Left kidney (tissue), 2 donors: ENCODE results near the gene GGA3. TPM values are rescaled to one million over a fixed set of nuclear protein-coding genes. Genes with fewer than 3 reads are reported as not detected.
"Not testable (repeated sequence)": the region's sequence is repeated elsewhere in the genome, so short reads cannot be mapped to it uniquely, and the experiment has no call there.

Experiments
- DNase-seq: peaks from one replicate; pipeline ENCODE4 v3.0.0-alpha.2; 2013
- polyA plus RNA-seq: library from polyadenylated mRNA; unstranded; fragments of 120-200 nt; gene quantifications from one replicate; pipeline ENCODE4 v1.2.1, GENCODE V29; 2013; ENCODE audit not compliant: insufficient read length

GGA3 gene
- polyA plus RNA-seq, 1 donor = 49.1 TPM

DNA sequence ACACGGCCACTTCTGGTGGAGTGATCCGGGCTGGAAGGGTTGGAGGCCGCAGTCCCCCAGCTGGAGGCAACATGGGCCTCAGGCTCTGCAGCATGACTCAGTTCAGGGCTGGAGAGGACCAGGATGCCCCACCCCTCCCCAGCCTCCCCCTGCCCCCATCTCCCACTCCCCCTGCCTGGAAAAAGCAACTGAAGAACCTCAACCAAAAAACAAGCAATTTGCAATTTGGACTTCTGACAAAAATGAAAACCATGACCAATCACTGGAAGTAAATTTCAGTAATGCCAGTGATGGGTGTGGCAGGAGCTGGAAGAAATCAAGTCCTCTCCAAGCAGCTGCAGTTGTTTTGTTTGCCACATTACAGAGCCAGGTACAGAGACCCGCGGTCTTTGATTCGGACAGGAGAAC is 16.3 kb upstream of the GGA3 start:
- no peak for DNase-seq

DNA sequence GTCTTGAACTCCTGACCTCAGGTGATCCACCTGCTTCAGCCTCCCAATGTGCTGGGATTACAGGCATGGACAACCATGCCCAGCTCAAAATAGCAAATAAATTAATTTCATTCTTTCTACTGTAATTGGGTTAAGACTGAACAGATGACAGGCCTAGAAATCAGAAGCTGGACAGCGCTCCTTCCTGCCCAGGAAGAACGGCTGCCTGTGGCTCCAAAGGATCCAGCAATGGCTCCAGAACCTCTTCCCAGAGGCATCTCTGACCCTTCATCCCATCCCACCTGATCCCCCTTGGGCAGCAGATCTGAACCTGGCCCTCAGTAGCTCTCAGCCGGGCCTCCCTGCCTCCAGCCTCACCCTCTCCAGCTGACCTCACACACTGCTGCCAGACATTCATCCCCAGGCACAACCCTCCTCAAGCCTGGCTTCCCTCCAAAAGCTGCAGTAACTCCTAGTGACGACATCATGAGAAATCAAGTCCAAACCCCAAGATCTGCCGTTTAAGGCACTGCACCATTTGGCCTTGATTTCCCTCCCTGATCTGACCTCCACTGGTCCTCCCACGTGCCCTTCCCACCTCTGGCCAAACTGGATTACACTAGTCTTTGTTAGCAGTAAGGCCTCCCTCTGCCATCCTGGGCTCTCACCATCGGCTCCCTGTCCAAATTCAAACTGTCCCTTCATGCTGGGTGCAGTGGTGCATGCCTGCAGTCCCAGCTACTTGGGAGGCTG is 12.7 kb upstream of the GGA3 start:
- no peak for DNase-seq

DNA sequence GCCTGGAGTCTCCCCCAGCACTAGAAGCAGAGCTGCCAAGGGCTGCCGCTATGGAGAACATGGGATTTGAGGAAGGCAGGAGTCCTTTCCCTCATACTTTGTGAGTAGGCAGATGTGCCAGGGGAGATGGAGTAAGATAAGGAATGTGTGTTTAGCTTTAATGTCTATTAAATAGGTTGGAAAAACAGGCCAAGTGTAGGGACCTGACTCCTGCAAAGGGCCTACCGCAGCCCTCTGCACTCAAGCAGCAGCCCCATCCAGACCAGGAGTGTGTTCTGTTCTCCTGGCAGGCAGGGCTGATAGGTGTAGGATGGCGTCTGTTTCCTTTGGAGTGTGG is 11.4 kb upstream of the GGA3 start:
- DNase-seq = no peak

- no peak for DNase-seq
Measured at GRCh38 chr17:75271955-75272847, 10.8 kb upstream of the GGA3 start.

DNA sequence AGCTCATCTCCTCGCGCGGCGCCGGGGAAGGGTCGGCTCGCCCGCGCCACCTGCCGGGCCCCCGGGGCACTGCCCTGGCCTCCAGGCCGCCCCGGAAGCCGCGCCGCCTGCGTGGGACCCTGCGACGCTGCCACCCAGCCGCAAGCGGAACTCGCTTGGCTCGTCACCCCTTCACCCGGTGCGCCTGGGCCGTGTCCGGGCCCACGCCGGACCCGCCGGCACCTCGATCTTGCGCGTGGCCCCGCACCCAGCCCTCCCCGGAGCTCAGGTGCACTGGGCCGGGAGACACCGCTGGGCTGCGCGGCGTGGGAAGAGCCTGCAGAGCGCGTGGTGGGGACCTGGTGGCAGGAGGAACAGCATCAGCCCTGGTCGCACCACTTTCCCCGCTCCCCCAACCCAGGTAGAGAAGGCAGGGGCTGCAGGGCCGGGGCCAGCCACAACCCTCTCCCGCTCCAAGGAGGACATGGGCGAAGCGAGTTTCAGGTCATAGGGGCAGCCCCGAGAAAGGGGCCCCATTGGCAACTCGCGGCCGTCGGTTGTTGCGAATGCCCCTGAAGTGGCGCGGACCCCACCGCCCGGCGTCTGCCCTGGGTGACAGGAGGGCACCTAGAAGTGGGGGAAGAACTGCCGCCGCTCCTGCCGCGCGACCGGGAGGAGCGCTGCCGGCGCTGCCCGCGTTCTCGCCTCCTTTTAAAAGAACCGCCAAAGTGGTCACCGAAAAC is 10.0 kb upstream of the GGA3 start:
- DNase-seq = peak; percentile 66

DNA sequence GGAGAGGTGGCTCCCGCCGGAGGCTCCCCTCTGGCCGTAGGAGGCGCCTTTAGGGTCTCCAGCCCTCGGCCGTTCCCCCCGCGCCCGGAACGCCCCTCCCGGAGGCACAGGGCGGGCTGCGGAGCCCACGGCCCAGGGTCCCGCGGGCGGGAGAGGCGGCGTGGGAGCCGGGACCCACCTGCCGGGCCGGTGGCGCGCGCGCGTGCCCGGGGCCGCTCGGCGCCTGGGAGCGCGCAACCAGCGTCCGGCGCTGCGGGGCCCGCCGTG is 9.5 kb upstream of the GGA3 start, which contains the start of gene MIF4GD:
Gene MIF4GD (minus strand): TSS at position 266 of the 267 bp plus-strand sequence. CDS start 1,036 bp downstream, outside the sequence.
- no peak for DNase-seq

DNA sequence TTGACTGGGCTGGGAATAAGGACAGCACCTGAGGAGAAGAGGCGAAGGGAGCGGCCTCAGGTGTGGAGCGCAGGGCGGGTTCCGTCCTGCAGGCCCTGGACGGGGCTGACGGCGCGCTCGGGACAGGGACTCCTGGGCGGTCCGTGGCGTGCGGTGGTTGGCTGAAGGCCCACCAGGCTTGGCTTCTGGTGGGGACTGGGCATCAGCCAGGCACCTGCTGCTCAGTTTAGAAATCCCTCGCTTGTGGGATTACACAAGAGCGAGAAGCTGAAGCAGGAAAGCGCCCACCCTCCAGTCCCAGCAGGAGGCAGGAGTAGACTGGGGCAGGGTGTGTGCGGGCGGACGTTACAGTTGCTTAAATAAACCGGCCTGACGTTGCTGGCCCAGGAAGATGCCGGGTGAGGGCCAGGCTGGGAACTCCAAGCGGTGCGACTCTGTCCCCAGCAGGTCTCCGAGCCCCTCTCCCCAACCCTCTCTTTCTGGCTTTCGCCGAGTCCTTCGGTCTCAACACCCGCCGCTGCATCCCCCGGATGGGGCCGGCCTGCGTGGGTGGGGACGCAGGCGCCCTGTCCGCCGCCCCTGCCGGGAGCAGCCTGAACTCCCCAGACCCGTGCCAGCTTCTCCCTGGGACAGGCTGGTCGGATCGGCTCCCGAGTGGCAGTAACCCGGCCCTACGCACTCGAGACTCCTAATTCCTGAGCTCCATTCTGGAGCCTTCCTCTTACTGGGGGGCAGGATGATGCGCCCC is 9.0 kb upstream of the GGA3 start:
- peak; percentile 70 for DNase-seq

GRCh38 chr17:75269844-75270217 is 8.4 kb upstream of the GGA3 start:
- DNase-seq = no peak

DNA sequence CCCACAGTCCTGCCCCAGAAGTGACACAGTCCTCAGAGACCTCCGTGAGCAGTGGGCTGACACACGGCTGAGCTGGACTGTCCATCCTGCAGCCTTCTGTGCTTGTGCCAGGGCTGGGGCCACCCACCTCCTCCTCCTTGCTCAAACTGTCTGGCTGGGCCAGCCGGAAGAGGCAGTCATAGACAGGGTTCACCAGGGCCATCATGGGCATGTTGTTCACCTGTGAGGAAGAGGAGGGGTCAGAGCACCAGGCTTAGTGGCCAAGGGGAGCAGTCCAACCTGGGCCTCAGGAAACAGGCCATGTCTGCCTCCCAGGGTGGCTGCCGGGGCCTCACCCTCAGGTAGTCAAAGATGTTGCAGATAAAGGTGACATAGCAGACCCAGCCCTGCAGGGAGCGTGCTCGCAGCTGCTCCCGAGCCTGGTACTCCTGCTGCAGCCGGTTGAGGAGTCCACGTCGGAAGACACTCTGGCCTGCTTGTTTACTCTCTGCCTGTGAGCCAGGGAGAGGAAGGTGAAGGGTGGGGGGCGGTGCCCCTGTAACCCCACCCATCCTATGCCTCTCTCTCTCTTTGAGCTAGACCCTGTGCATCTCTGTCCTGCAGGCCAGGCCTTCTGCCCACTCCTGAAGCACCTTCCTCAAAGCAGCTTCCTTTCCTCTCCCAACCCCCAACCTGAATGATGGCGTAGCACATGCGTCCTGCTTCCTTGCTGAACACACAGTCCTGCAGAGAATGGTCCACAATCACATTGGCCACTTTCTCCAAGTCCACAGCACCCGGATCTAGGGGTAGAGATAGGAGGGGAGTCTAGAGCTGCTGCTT is 6.2 kb upstream of the GGA3 start:
- DNase-seq = no peak

DNA sequence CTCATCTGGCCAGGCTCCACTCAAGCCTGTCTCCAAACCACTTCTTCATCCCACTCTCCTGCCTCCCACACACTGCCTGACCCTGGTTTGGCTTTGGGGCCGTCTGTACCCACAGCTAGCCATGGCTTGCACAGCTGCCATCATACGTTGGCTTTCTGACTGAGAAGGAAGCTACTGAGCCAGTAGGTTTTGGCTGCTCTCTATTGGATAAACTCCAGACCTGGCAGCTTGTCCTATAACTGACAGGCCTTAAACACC is 5.7 kb upstream of the GGA3 start:
- no peak for DNase-seq

DNA sequence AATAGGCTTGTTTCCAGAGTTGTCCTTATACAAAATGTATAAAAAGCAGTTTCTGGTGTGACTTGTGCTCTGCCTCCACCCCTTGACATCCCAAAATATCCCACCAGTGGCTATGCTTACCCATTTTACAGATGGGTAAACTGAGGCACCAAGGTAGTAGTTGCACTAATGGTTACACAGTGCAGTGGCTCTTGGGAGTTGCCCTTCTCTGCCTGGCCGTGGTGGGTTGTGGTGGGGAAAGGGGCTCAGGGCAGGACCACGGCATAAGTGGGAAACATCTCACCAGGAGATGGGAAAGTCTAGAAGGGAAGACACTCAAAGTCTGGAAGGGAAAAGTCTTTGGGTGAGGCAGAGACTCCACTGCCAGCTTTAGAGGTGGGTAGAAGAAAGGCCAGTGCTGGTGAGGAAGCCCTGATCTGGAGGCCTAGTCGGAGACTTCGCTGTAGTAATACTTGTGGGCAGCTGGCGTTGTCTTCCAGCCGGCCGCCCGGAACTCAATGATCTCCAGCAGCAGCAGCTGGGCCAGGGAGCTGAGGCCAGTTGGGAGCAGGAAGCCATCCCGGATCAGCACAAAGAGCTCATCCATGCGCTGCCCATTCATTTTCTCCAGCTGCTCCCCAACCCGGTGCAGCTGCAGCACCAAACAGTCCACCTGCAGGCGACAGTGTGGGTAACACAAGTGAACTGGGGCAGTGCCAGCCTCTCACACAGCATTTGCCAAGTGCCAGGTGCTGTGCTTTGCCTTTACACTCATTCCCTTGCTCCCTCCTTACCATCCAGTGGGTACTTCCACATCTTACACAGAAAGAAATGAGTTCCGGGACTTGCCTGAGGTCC is 5.1 kb upstream of the GGA3 start:
- DNase-seq = no peak

DNA sequence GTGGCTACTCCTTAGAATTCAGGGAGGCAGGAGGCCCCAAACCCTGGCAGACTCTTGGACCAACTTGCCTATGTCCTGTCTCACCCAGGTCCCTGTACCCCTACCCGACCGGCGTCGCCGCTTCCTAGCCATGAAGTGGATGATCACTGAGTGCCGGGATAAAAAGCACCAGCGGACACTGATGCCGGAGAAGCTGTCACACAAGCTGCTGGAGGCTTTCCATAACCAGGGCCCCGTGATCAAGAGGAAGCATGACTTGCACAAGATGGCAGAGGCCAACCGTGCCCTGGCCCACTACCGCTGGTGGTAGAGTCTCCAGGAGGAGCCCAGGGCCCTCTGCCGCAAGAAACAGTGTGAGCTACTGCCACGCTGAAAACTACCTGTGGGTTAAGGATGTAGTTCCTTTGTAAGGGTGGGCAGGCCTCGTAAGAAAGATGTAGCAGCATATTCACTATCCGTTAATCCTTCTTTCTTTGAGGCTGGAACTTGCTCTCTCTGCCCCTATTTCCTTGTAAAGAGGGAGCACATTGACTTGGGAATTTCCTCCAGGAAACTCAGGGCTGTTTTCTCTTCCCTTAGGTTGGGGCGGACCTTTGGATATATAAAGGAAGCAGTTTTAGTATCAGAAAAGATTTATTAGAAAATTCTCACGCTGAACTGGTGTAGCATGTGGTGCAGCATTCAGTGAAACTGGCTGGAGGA is 4.4 kb upstream of the GGA3 start:
- DNase-seq = no peak

GRCh38 chr17:75263055-75263454 is 1.6 kb upstream of the GGA3 start:
- DNase-seq = no peak

- no peak for DNase-seq
Measured at GRCh38 chr17:75262112-75262606, 753 bp upstream of the GGA3 start.

GRCh38 chr17:75260641-75261335 is 618 bp downstream of the GGA3 start:
- no peak for DNase-seq

DNA sequence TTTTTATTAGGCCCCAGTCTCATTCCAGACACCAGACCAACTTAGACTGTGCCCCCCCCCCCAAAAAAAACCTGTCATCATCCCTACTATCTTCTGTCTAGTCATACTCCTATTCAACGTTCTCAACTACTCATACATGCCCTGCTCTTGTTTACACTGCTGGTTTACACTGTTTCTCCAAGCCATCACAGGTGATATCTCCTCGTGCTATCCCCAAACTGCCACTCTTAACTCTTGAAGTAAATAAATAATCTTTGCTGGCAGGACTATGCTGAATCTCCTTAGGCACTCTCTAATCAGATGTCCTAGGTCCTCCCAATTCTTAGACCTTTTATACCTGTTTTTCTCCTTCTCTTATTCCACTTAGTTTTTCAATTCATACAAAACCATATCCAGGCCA is 4.2 kb downstream of the GGA3 start:
- DNase-seq = not testable (repeated sequence)

DNA sequence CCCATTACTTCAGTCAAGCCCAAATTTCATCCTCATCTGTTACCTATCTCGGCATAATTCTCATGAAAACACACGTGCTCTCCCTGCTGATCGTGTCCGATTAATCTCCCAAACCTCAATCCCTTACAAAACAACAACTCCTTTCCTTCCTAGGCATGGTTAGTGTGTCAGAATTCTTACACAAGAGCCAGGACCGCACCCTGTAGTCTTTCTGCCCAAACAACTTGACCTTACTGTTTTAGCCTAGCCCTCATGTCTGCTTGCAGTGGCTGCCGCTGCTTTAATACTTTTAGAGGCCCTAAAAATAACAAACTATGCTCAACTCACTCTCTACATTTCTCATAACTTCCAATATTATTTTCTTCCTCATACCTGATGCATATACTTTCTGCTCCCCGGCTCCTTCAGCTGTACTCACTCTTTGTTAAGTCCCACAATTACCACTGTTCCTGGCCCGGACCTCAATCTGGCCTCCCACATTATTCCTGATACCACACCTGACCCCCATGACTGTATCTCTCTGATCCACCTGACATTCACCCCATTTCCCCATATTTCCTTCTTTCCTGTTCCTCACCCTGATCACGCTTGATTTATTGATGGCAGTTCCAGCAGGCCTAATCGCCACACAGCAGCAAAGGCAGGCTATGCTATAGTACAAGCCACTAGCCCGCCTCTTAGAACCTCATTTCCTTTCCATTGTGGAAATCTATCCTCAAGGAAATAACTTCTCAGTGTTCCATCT is 5.3 kb downstream of the GGA3 start:
- not testable (repeated sequence) for DNase-seq

DNA sequence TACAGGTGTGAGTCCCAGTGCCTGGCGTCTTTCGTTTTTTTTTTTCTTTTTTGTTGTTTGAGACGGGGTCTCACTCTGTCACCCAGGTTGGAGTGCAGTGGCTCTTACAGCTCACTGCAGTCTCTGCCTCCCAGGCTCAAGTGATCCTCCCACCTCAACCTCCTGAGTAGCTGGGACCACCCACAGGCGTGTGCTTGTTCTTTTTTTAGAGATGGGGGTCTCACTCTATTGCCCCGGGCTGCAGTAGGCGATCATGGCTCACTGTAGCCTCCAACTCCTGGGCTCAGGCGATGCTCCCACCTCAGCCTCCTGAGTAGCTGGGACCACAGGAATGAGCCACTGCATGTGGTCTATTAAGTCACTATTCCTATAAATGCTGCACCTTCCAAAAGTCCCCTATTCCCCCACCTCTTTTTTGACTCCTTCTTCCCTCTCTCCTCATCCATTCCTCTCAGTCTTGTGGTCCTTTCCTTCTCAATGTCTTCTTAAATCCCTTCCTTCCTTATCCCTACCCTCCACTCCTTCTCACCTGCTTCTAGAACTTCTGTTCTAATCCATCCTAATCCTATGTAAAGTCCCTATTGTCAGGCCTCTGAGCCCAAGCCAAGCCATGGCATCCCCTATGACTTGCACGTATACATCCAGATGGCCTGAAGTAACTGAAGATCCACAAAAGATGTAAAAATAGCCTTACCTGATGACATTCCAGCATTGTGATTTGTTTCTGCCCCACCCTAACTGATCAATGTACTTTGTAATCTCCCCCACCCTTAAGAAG is 9.2 kb downstream of the GGA3 start:
- DNase-seq = no peak
